ENCODE results near the gene KPTN. TPM values are rescaled to one million over a fixed set of nuclear protein-coding genes. Genes with fewer than 3 reads are reported as not detected.

Gene KPTN
- total RNA-seq, 4 donors from 2014 or later: 7.1 to 22.3 (median 13.4) TPM

DNA sequence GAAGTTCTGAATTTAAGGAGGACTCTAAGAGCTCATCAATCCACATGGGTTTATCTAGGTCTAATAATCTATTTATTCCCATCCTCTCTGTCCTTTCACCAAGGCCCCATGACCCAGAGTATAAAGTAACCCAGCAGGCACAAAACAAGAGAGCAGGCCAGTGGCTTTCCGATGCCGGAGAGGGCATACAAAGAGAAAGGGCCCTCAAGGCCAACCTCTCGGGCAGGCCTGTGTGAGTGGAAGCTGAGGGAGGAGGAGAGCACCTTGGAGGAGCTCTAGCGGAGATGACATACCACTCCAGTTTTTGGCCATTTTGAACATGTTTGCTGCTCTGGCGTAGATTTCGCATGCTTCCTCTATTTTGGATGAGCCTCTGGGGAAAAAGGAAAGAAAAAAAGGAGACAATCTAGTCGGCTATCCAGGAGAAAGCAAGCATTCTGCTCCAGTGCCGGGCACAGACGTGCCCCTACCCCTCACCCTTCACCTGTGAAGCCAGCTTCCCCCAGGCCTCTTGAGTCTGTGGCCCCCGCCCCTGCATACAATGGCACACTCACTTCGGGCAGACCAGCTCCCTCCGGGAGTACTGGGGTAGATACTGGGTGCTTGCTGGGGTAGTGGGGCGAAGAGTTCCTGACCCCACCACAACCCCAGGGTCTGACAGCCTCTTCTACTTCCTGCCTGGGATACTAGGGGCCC is 19.3 kb upstream of the KPTN start:
- TF ChIP-seq, protein P1, sequence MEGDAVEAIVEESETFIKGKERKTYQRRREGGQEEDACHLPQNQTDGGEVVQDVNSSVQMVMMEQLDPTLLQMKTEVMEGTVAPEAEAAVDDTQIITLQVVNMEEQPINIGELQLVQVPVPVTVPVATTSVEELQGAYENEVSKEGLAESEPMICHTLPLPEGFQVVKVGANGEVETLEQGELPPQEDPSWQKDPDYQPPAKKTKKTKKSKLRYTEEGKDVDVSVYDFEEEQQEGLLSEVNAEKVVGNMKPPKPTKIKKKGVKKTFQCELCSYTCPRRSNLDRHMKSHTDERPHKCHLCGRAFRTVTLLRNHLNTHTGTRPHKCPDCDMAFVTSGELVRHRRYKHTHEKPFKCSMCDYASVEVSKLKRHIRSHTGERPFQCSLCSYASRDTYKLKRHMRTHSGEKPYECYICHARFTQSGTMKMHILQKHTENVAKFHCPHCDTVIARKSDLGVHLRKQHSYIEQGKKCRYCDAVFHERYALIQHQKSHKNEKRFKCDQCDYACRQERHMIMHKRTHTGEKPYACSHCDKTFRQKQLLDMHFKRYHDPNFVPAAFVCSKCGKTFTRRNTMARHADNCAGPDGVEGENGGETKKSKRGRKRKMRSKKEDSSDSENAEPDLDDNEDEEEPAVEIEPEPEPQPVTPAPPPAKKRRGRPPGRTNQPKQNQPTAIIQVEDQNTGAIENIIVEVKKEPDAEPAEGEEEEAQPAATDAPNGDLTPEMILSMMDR (IDR thresholded peaks at IDR 0.05): no peak
- TF ChIP-seq POLR2A (IDR thresholded peaks at IDR 0.05): no peak

DNA sequence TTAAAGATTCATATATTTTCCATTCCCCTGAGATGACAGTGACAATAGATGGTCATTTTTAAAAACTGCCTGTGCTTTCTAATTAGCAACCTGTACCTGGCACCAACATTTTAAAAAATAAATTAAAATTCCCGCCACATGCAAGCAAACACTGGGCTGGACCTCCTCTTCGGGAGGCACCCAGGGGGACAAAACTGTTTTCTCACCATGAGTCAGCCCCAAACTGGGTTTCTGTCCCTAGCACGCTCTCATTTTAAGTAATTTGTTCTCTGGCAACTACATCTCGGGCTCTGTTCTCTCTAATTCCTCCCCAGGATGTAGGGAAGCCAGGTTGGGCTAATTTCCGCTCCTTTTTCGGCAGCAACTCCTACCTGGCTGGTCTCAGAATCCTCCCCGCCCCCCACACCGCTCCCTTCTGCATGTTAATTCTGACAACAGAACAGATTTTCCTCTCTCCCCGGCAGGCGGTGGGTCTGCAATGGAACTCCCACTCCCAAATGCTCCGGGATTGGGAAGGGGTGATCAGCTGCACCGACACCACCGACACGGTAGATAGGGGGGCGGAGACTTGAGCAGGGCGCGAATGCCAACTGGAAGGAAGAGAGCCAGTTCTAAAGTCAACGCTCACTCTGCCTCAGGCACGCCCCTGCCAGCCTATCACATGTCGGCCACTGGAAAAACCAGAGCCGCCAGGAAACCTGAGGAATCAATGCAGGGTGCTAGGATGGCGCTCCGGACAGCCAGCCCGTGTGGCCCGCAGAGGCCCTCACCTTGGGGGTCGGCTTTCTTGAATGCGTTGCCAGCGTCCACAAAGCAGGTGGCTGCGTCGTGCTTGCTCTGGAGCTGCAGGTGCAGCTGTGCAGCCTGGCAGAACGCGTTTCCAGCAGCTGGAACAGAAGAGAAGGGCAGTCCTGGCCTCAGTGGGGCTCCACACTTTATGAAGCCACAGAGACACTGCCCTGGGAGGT is 16.1 kb upstream of the KPTN start:
- Histone ChIP-seq H3K27me3 (no peaks in the 10 kb centered on the region), H3K4me3 (no peak overlapping the region), H3K4me1 (no peaks in the 10 kb centered on the region), H3K36me3 (peaks cover 0 to 89% (median 0%) of the 10 kb centered on the region in 3 donors), H3K27ac (no peak overlapping the region), H3K9me3 (no peaks in the 10 kb centered on the region)
- no peak for DNase-seq
- TF ChIP-seq, protein P1 (IDR thresholded peaks at IDR 0.05): no peak
- TF ChIP-seq POLR2A (IDR thresholded peaks at IDR 0.05): no peak

More for the DNA sequence above, 19.3 kb upstream of the KPTN start:
- Histone ChIP-seq H3K9me3 (no peaks in the 10 kb centered on the region), H3K4me3 (no peak overlapping the region), H3K27me3 (no peaks in the 10 kb centered on the region), H3K4me1 (peaks cover 0 to 16% (median 0%) of the 10 kb centered on the region in 4 donors), H3K27ac (no peak overlapping the region), H3K36me3 (peaks cover 0 to 73% (median 0%) of the 10 kb centered on the region in 3 donors)
- peak in 1 of 3 donors; percentile 20 for DNase-seq

DNA sequence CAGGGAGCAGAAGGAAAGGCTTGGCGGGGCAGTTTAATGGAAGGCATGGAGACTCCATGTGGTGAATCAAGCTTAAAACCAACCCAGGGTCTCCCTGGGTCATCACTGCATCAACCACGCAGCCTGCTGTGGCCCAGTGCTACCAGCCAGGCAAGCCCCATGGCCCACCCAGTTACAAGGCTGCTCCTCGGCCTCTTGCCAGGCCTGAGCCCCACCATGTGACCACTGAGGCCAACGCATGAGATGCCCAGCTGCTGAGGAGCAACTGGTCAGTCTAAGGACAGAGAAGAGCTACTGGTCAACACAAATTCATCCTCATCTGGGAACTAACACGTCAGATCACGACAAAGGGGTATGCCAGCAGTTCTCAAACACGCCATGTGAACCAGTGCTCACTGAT is 15.4 kb upstream of the KPTN start:
- DNase-seq: no peak
- Histone ChIP-seq H3K36me3 (peaks cover 0 to 92% (median 0%) of the 10 kb centered on the region in 3 donors), H3K4me1 (no peaks in the 10 kb centered on the region), H3K9me3 (no peaks in the 10 kb centered on the region), H3K27me3 (no peaks in the 10 kb centered on the region), H3K4me3 (no peak overlapping the region), H3K27ac (no peak overlapping the region)
- TF ChIP-seq, protein P1 (IDR thresholded peaks at IDR 0.05): no peak
- no peak for TF ChIP-seq POLR2A (IDR thresholded peaks at IDR 0.05)

DNA sequence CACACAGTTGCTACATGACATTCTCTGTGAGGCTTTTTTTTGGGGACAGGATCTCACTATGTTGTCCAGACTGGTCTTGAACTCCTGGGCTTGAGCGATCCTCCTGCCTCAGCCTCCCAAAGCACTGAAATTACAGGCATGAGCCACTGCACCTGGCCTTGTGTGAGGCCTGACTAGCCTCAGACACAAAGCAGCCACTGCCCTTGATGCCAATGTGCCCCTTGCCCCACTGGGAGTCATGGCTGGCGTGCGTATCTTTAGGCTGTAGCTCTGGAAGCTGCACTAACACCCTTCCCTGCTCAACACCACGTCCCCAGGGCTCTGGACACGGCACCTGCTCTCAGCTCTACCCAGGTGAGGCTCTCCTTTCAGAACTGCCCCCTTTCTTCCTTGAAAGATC is 14.5 kb upstream of the KPTN start:
- H3K4me1 ChIP-seq: no peaks in the 10 kb centered on the region
- H3K4me3 ChIP-seq: no peak overlapping the region
- no peak overlapping the region for H3K27ac ChIP-seq
- DNase-seq: no peak
- H3K36me3 ChIP-seq: peaks cover 0 to 92% (median 0%) of the 10 kb centered on the region in 3 donors
- TF ChIP-seq, protein P1 (IDR thresholded peaks at IDR 0.05): no peak
- no peak for TF ChIP-seq POLR2A (IDR thresholded peaks at IDR 0.05)
- H3K9me3 ChIP-seq: no peaks in the 10 kb centered on the region
- H3K27me3 ChIP-seq: no peaks in the 10 kb centered on the region

DNA sequence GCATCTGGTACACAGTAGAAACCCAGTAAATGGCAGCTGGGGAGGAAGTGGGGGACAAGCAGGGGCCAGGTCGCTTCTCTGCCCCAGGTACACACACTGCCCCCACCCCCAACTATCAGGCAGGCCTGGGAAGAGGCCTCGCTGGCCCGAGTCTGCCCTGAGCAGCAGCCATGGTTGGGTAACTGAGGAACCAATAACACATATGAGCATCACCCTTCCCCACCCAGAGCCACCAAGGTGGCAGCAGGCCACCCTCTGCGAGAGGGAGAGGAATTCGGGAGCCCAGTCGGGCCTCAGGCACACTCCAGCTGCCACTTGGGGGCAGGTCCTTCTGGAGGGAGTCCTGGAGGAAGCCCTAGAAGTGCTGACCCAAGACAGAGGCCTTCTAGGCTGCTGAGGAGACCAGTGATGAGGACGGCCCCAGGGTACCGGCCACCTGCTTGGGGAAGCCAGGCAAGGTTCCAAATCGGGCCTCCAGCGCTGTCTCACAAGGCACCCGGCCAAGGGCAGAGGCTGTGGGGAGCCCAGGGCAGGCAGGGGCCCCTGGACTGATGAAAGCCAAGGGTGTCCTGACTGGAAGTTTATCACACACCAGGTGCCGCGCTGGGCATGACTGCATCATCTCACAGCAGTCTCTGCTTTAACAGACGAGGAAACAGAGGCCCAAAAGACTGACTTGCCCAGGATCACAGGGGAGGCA is 14.0 kb upstream of the KPTN start:
- H3K27me3 ChIP-seq: no peaks in the 10 kb centered on the region
- H3K27ac ChIP-seq: no peak overlapping the region
- peaks cover 0 to 92% (median 0%) of the 10 kb centered on the region in 3 donors for H3K36me3 ChIP-seq
- H3K4me1 ChIP-seq: no peaks in the 10 kb centered on the region
- no peak for DNase-seq
- no peak overlapping the region for H3K4me3 ChIP-seq
- no peak for TF ChIP-seq POLR2A (IDR thresholded peaks at IDR 0.05)
- TF ChIP-seq, protein P1 (IDR thresholded peaks at IDR 0.05): no peak
- no peaks in the 10 kb centered on the region for H3K9me3 ChIP-seq
